ENCODE data around the gene EPO.
"Not testable (repeated sequence)": the region's sequence is repeated elsewhere in the genome, so short reads cannot be mapped to it uniquely, and the experiment has no call there.

EPO gene

GRCh38 chr7:100731937-100732636 lies 11.8 kb downstream of the EPO start:
- FAIRE-seq, result no peak
- TF ChIP-seq POLR2AphosphoS5 (IDR thresholded peaks at IDR 0.05; ENCODE audit: low read depth, low read length) (no peak), TAF1 (IDR thresholded peaks at IDR 0.05; ENCODE audit: borderline replicate concordance, low read depth, low read length) (no peak), POLR2A (IDR thresholded peaks at IDR 0.05; ENCODE audit: low read depth, low read length) (no peak)
- no peak for DNase-seq (ENCODE audit: insufficient read length)

- no peak for DNase-seq (ENCODE audit: insufficient read length)
- FAIRE-seq, result no peak
- TF ChIP-seq POLR2AphosphoS5 (IDR thresholded peaks at IDR 0.05; ENCODE audit: low read depth, low read length) (no peak), TAF1 (IDR thresholded peaks at IDR 0.05; ENCODE audit: borderline replicate concordance, low read depth, low read length) (no peak), POLR2A (IDR thresholded peaks at IDR 0.05; ENCODE audit: low read depth, low read length) (no peak)
Measured at GRCh38 chr7:100735730-100736129, 15.5 kb downstream of the EPO start.

- no peak for TF ChIP-seq TAF1 (IDR thresholded peaks at IDR 0.05; ENCODE audit: borderline replicate concordance, low read depth, low read length)
- FAIRE-seq, result no peak
- DNase-seq (ENCODE audit: insufficient read length), result no peak
Measured at GRCh38 chr7:100736671-100737070, 16.4 kb downstream of the EPO start.

GRCh38 chr7:100739934-100740333 lies 19.7 kb downstream of the EPO start:
- no peak for FAIRE-seq
- DNase-seq (ENCODE audit: insufficient read length), result no peak
- no peak for TF ChIP-seq POLR2AphosphoS5 (IDR thresholded peaks at IDR 0.05; ENCODE audit: low read depth, low read length)
- no peak for TF ChIP-seq TAF1 (IDR thresholded peaks at IDR 0.05; ENCODE audit: borderline replicate concordance, low read depth, low read length)
- no peak for TF ChIP-seq POLR2A (IDR thresholded peaks at IDR 0.05; ENCODE audit: low read depth, low read length)

- TF ChIP-seq TAF1 (IDR thresholded peaks at IDR 0.05; ENCODE audit: borderline replicate concordance, low read depth, low read length), result no peak
- no peak for TF ChIP-seq POLR2AphosphoS5 (IDR thresholded peaks at IDR 0.05; ENCODE audit: low read depth, low read length)
- TF ChIP-seq POLR2A (IDR thresholded peaks at IDR 0.05; ENCODE audit: low read depth, low read length), result no peak
- FAIRE-seq (no peak), DNase-seq (ENCODE audit: insufficient read length) (no peak)
Measured at GRCh38 chr7:100744605-100745004, 24.3 kb downstream of the EPO start.

- DNase-seq (ENCODE audit: insufficient read length) (no peak), FAIRE-seq (no peak)
Measured at GRCh38 chr7:100745184-100745583, 24.9 kb downstream of the EPO start.

GRCh38 chr7:100752994-100753393 lies 32.7 kb downstream of the EPO start:
- no peak for FAIRE-seq
- TF ChIP-seq TAF1 (IDR thresholded peaks at IDR 0.05; ENCODE audit: borderline replicate concordance, low read depth, low read length) (no peak), POLR2A (IDR thresholded peaks at IDR 0.05; ENCODE audit: low read depth, low read length) (no peak), POLR2AphosphoS5 (IDR thresholded peaks at IDR 0.05; ENCODE audit: low read depth, low read length) (no peak)
- DNase-seq (ENCODE audit: insufficient read length), result no peak

More at GRCh38 chr7:100745184-100745583, 24.9 kb downstream of the EPO start:
- no peak for TF ChIP-seq POLR2A (IDR thresholded peaks at IDR 0.05; ENCODE audit: low read depth, low read length)
- TF ChIP-seq TAF1 (IDR thresholded peaks at IDR 0.05; ENCODE audit: borderline replicate concordance, low read depth, low read length), result no peak
- TF ChIP-seq POLR2AphosphoS5 (IDR thresholded peaks at IDR 0.05; ENCODE audit: low read depth, low read length), result no peak

- FAIRE-seq, result no peak
- no peak for DNase-seq (ENCODE audit: insufficient read length)
- TF ChIP-seq TAF1 (IDR thresholded peaks at IDR 0.05; ENCODE audit: borderline replicate concordance, low read depth, low read length) (no peak), POLR2AphosphoS5 (IDR thresholded peaks at IDR 0.05; ENCODE audit: low read depth, low read length) (no peak), POLR2A (IDR thresholded peaks at IDR 0.05; ENCODE audit: low read depth, low read length) (no peak)
Measured at GRCh38 chr7:100753750-100754149, 33.5 kb downstream of the EPO start.

GRCh38 chr7:100759357-100760171 lies 39.3 kb downstream of the EPO start:
- no peak for FAIRE-seq
- TF ChIP-seq POLR2A (IDR thresholded peaks at IDR 0.05; ENCODE audit: low read depth, low read length) (no peak), TAF1 (IDR thresholded peaks at IDR 0.05; ENCODE audit: borderline replicate concordance, low read depth, low read length) (no peak), POLR2AphosphoS5 (IDR thresholded peaks at IDR 0.05; ENCODE audit: low read depth, low read length) (no peak)
- no peak for DNase-seq (ENCODE audit: insufficient read length)

GRCh38 chr7:100762841-100763240 lies 42.6 kb downstream of the EPO start:
- not testable (repeated sequence) for DNase-seq (ENCODE audit: insufficient read length); FAIRE-seq

GRCh38 chr7:100763556-100764140 lies 43.4 kb downstream of the EPO start:
- FAIRE-seq (no peak), DNase-seq (ENCODE audit: insufficient read length) (no peak)
- TF ChIP-seq POLR2A (IDR thresholded peaks at IDR 0.05; ENCODE audit: low read depth, low read length) (no peak), POLR2AphosphoS5 (IDR thresholded peaks at IDR 0.05; ENCODE audit: low read depth, low read length) (no peak)

- FAIRE-seq (no peak), DNase-seq (ENCODE audit: insufficient read length) (no peak)
- TF ChIP-seq TAF1 (IDR thresholded peaks at IDR 0.05; ENCODE audit: borderline replicate concordance, low read depth, low read length), result no peak
- no peak for TF ChIP-seq POLR2AphosphoS5 (IDR thresholded peaks at IDR 0.05; ENCODE audit: low read depth, low read length)
- TF ChIP-seq POLR2A (IDR thresholded peaks at IDR 0.05; ENCODE audit: low read depth, low read length), result no peak
Measured at GRCh38 chr7:100764841-100765240, 44.6 kb downstream of the EPO start.

Data from GM12892 (cell line).